Left ventricle myocardium superior (tissue), 1 donor: ENCODE results near the gene SF3B5. TPM values are rescaled to one million over a fixed set of nuclear protein-coding genes. Genes with fewer than 3 reads are reported as not detected.
"Not testable (repeated sequence)": the region's sequence is repeated elsewhere in the genome, so short reads cannot be mapped to it uniquely, and the experiment has no call there.

Source experiments
- ATAC-seq: fragments of 200-7000 bp; cut with Tn5 transposase; one replicate; pipeline ENCODE4 v1.9.1; 2020; ENCODE audit warnings: mild to moderate bottlenecking, moderate library complexity
- DNase-seq: peaks from one replicate; pipeline ENCODE4 v3.0.0-alpha.2; 2020
- intact Hi-C: fragments of 100-400 bp; cut with micrococcal nuclease; formaldehyde crosslinking; loops from one replicate; pipeline ENCODE4 v1.11.0; 2022
- total RNA-seq: library from RNA; stranded (reverse); fragmentation: NEBNext Ultra II Directional; extraction: Animal tissue kit (Norgen Biotek cat#: 25700); gene quantifications from one replicate; pipeline ENCODE4 v1.2.1, GENCODE V29; 2021
- donor health status: DM: no; HTN: yes; CAD: no; lungs with severe emphysema.

The SF3B5 gene
- total RNA-seq, 1 donor from 2014 or later = 125 TPM

DNA sequence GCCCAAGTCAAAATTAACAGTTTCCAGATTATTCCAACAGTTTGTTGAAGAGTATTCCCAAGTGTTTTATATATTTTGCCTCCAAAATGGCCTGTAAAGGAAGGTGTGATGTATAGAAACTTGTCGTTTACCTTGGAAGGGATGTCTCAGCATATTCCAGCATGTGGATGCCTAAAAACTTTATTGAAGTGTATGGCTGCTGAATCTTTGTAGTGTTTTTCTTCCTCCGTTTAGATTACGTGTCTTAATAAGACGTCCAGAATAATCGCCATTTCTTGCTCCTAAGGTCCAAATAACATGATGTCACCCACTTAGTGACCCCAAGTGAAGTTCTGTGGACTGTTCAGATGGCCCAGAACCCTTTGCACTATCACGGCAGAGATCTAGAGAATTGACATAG lies 18.0 kb upstream of the SF3B5 start:
- DNase-seq (no peak), ATAC-seq (no peak)
- intact Hi-C loops = no loop called here

DNA sequence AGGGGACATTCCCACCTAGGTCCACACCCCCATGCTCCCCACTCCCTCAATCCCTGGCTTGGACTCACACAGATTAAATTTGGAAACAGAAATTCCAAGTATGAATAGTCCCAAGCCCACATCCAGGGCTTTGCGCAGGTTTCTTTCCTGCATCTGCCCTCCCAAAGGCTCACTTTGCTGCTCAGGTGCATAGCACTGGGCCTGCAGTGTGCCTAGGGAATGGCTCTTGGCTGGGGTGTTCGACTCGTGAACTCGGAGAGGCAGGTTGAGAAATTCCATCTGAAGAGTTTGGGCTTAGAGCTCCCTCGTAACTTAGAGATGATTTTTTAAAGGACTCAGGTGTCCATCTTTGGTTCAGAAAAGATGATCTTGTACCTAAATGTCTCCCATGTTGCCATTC lies 14.8 kb upstream of the SF3B5 start:
- DNase-seq = no peak
- intact Hi-C loops = no loop called here
- no peak for ATAC-seq

DNA sequence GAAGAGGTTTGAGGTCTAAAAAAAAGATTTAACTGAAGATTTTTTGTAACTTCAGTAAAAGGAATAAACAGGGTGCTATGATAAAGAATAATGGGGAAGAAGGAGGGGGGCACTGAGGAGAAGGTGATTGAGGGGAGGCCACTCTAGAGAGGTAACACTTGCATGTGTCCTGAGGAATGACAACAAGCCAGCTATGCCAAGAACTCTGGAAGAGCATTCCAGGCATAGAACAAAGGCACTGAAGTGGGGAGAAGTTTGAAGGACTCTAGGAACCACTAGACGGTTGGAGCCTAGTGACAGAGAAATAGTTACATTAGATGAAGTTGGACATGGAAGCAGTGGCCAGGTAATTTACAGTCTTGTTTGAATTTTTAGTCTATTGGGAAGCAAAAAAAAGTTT lies 10.8 kb upstream of the SF3B5 start:
- intact Hi-C loops = loop anchor here (10.0 kb wide), 2 partner anchors 49 to 379 kb away; partner anchors contain the start of gene STX11
- DNase-seq (no peak), ATAC-seq (no peak)

DNA sequence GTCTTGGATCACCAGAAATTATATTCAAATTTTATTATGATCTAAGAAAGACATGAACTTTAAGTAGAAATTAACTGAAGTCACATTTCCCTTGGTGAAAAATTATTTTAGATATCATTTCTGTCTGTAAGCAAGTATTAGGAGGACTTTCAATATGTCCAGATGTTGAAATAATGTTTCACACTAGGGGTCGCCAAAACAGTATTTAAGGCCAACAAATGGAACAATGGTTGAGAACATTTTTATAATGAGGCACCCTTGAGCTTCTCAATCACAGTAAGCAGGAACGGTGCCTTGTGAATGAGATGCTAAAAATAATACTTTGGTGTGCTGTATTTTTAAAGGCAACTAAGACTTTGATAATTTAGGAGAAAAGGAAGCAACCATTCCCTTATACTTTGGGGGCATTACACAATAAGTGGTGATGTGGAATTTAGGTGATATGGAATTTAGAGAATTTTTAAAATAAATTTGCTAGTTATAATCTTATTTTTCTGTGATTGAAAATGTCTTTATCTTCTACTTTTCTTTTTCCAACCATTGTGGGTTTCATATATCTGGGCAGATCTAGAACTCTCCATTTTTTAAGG lies 9.6 kb upstream of the SF3B5 start:
- DNase-seq (no peak), ATAC-seq (peak; percentile 91)
- intact Hi-C loops = loop anchor here (2.0 to 10.0 kb wide), 3 partner anchors 50 to 380 kb away; partner anchors contain the start of gene STX11

DNA sequence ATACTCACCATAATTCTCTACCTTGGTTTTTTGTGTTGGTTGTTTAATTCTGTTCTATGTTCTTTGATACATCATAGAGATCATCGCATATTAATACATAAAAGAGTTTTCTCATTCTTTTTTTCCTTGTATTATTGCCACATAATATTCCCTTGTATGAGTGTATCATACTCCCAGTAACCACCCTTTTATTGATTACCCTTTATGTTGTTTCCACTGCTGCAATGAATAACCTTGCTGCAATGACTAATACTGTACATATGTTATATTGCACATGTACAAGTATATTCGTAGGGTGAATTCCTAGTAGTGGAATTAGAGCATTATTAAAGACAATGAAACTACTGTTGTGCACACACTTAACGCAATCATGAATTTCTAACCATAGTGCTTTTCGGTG lies 9.1 kb upstream of the SF3B5 start:
- DNase-seq = no peak
- ATAC-seq = no peak
- intact Hi-C loops = loop anchor here (2.0 to 10.0 kb wide), 3 partner anchors 50 to 380 kb away; partner anchors contain the start of gene STX11

DNA sequence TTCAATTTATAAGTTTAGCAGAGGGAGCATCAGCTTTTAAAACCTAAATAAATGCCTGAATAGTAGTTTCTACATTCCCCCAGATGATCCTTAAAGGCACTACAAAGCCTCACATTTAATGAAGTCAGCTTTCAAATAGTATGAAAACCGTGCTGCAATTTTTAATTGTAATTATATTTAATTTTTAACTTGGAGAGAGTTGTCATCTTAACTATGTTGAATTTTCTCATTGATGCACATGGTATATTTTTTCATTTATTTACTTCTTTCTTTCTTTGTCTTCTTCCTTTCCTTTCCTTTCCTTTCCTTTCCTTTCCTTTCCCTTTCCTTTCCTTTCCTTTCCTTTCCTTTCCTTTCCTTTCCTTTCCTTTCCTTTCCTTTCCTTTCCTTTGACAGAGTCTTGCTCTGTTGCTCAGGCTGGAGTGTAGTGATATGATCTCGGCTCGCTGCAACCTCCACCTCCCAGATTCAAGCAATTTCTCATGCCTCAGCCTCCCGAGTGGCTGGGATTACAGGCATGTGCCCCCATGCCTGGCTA lies 7.7 kb upstream of the SF3B5 start:
- DNase-seq (no peak), ATAC-seq (no peak)
- intact Hi-C loops = loop anchor here (10.0 kb wide), 2 partner anchors 52 to 382 kb away; partner anchors contain the start of gene STX11

DNA sequence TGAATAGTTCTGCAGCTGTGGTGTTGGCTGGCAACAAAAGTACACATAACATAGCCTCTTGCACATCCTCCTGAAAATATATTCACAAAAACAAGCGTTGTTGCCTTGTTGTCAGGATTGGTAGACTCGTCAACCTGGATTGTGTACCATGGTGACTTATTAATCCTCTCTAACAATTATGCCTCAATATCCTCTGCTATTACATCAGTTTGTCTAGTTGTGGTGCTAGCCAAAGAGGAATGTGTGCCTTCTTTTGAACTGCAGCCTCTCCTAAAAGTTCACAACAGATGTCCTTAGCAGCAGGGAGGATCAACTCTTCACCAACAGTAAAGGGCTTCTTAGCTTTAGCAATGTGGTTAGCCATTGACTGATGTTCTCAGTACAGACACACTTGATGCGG lies 3.6 kb upstream of the SF3B5 start:
- ATAC-seq (no peak), DNase-seq (no peak)
- intact Hi-C loops = no loop called here

DNA sequence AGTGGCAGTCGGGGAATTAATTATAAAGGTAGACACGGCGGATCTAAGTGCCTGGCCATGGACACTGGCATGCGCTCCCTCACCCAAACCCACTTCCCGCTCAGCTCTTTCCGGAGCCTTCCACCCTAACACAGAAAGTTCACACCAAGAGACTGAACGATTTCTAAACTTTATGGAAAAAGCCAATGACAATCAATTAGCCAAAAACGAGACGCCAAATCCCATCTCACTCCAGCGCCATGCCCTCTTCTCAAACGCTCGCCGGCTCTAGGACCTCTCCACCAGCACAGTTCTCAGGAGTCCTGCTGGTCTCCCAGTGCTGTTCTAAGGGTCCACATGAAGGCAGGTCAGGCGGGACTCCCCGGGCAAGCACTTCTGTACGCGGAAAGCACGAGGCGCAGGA lies 641 bp downstream of the SF3B5 start:
- ATAC-seq = no peak
- intact Hi-C loops = no loop called here

DNA sequence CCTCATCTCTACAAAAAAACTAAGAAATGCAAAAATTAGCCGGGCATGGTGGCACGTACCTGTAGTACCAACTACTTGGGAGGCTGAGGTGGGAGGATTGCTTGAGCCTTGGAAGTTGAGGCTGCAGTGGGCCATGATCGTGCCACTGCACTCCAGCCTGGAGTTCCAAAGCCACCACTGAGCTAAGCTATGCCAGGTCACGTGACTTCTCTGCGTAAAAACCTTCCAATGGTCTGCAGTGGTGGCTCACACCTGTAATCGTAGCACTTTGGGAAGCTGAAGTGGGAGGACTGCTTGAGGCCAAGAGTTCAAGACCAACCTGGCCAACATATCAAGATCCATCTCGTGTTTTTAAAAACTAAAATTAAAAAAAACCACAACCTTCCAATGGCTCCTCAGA lies 1.7 kb downstream of the SF3B5 start:
- ATAC-seq (no peak), DNase-seq (no peak)
- intact Hi-C loops = no loop called here

More for the DNA sequence above, 641 bp downstream of the SF3B5 start:
- DNase-seq = no peak

DNA sequence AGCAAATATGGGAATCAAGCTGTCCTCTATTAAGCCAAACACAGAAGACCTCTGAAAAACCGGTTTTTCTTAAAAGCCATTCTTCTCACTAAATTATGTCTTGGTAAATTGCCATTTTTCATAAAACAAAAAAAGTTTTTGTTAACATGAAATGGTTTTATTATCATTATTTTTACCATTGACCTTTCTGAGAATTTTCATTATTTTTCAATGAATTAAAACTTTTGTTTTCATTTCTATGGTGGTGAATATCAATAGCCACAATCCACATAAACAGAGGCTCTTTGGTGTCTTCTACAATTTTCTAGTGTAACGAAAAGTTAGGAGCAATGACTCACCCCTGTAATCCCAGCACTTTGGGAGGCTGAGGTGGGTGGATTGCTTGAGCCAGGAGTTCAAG lies 2.1 kb downstream of the SF3B5 start:
- ATAC-seq = no peak
- intact Hi-C loops = no loop called here
- DNase-seq = no peak

DNA sequence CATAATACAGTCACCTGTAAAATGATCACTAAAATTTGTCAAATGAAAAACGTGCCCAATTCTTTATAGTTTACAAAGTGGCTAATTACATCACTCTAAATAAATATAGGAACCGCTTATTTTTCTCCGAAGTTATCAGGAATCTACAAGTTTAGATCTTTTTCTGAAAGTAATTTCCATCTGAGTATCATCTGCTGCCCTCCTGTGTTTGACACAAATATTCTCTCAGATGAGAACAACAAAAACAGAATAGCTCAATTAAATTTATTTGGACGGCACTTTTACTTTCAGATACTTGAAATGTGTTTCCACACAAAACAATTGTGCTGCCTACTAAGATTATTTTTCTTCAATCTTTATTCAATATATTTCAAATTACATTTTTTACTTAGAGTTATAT lies 5.0 kb downstream of the SF3B5 start:
- intact Hi-C loops = no loop called here
- no peak for DNase-seq
- ATAC-seq = no peak

DNA sequence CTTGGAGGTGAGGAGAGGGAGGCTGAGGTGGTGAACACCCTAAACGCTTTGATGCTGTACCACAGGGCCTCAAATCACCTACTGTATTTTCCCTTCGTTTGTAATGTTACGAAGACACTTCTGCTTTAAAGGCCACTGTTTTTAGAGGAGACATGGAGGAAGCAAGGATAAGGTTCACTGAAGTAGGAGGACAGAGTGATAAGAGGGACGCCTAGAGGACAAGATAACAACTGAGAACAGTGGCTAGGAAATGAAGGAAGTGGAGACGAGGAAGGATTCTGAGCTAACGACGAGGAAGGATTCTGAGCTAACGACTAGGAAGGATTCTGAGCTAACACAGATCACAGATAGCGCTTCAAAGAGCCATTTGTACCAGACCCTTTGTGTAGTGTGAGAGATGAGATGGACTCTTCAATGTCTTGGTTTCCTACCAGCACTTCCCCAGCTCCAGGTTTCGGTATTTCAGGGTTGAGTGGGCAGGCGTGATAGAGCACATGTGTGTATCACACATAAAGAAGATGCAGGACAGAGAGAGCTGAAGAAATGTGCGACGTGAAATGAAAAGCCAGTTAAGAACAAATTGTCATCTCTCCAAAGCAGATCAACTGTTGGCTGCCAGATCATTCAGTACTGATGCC lies 7.5 kb downstream of the SF3B5 start:
- DNase-seq (no peak), ATAC-seq (no peak)
- intact Hi-C loops = no loop called here

DNA sequence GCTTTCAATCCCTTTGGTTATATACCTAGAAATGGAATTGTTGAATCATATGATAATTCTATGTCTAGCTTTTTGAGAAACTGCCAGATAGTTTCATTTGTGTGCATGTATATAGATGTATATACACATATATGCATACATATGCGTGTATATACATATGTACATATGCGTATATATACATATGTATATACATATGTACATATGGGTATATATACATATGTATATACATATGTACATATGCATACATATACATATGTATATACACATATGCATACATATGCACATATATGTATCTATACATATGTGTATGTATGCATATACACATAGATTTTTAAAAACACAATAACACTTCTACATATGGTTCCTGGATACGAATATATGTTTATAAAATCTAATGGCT lies 8.4 kb downstream of the SF3B5 start:
- DNase-seq = no peak
- intact Hi-C loops = no loop called here
- ATAC-seq = no peak

DNA sequence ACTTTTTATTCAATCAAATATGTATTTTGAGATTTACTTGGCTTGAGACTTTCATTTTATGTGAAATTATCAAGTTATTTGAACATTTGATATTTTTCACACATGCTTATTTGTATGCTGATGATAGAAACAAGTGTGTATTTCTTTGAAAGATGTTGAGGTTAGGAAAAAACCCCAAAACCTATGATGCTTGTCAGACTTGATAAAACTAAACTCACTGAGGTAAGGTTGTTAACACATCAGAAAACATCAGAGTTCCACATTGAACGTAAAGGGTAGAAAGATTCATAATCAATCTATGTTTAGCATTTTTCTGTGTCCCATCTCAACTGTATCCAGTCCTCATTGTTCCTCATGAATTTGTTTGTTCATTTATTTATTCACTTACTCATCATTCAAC lies 12.2 kb downstream of the SF3B5 start:
- DNase-seq = no peak
- intact Hi-C loops = no loop called here
- ATAC-seq = no peak

DNA sequence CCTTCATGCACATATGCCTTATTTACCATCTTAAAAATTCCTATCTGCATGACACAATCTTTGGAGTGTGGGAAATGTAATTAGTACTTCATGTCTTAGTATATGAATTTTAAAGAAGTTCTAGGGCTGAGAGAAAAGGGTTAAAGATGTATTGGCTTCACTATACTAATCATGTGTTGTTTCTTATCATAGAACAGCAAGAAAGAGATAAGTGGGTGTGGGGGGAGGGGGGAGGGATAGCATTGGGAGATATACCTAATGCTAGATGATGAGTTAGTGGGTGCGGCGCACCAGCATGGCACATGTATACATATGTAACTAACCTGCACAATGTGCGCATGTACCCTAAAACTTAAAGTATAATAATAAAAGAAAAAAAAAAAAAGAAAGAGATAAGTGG lies 13.0 kb downstream of the SF3B5 start:
- DNase-seq, intact Hi-C loops, ATAC-seq: not testable (repeated sequence)

DNA sequence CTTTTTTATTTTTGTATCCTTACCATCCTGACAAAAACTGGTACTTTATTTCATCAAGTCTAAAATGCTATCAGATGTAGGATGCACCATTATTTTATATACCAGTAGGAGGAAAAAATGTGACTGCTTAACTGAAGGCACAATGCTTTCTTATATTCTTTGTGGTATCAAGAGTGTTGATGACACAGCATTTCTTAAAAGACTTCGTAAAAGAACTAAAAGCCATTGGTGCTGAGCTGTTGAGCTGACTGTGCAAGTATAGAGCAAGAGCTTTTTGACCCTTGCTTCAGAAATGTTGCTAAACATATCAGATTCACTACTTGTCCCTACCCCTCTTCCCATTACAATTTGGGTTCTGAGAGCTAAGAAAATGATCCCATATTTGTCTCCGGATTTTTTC lies 17.5 kb downstream of the SF3B5 start:
- DNase-seq = no peak
- no peak for ATAC-seq
- intact Hi-C loops = no loop called here

DNA sequence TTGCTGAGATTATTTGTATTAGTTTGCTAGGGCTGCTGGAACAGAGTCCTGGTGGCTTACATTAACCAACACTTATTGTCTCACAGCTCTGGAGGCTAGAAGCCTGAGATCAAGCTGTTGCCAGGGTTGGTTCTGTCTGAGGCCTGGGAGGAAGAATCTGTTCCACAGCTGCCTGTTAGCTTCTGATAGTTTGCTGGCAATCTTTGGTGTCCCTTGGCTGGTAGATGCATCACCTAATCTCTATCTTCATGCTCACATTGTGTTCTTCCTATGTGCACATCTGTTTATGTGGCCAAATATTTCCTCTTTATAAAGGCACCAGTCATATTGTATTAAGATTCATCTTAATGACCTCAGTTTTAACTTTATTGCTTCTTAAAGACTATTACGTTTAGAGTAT lies 19.5 kb downstream of the SF3B5 start:
- intact Hi-C loops = no loop called here
- no peak for DNase-seq
- no peak for ATAC-seq

DNA sequence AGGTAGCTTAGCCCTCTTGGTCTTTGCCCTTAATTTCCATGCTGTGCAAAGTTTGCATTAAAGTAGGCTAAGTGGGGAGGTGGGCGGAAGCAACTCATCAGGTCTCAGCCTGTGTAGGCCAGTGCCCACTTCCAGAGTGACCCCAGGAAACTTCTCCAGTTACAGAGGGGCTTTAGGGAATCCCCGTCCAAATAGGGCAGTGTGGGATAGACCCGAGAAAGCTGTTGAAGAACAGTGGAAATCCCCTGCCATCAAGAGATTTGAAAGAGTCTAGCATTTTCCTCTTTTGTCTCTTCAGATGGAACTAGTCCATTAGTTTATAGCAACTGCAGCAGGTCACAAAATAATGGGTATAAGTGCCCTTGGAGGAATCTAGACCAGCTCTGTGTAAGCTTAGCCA lies 20.2 kb downstream of the SF3B5 start:
- intact Hi-C loops = no loop called here
- ATAC-seq (no peak), DNase-seq (no peak)

DNA sequence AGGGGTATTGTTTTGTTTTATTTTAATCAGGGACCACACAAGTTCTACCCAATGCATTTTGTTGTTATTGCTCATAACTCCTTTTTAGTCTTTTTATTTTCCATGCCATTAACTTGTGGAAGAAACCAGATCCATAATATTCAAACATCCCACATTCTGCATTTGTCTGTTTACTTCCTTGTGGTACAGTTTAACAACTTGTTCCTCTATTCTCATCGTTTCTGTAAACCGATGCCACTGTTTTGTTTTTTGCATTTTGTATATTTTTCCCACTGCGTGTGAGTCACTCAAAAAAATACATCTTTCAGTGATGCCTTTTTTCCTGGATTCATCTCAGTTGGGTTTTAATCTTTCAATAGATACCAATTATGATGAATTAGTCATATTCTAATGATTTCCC lies 22.3 kb downstream of the SF3B5 start:
- intact Hi-C loops = no loop called here
- ATAC-seq = no peak
- no peak for DNase-seq

DNA sequence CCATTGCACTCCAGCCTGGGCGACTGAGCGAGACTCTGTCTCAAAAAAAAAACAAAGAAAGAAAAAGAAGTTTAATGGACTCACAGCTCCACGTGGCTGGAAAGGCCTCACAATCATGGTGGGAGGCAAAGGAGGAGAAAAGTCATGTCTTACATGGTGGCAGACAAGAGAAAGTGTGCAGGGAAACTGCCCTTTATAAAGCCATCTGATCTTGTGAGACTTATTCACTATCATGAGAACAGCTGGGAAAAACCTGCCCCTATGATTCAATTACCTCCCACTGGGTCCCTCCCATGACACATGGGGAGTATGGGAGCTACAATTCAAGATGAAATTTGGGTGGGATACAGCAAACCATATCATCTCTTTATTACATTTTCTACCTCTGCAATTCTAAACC lies 25.9 kb downstream of the SF3B5 start:
- intact Hi-C loops = no loop called here
- ATAC-seq = no peak

DNA sequence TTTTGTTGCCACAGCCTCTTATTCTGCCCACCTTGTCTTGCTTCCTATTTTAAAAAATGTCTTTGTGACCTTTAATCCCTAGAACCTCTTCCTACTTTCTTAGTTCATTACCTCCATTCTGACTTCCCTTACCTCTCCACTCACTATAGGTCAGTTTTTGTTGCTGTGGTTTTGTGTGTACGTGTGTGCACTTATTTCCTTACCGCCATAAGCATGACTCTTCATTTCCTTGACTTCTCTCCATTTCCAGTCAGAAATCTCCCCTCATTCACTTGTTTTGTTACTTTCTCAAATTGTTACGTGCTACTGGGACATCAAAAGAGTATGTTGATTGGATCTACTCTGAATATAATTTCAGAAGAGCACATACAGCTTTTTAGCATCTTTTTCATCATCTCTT lies 26.6 kb downstream of the SF3B5 start:
- no peak for DNase-seq
- ATAC-seq = no peak
- intact Hi-C loops = no loop called here

More for the DNA sequence above, 25.9 kb downstream of the SF3B5 start:
- no peak for DNase-seq
